ENCODE results near the gene METTL23.

The METTL23 gene

GRCh38 chr17:76775021-76775600 lies 48.5 kb downstream of the METTL23 start:
- DNase-seq = no peak

GRCh38 chr17:76781056-76781982 lies 54.7 kb downstream of the METTL23 start:
- DNase-seq = no peak

GRCh38 chr17:76783146-76783545 lies 56.5 kb downstream of the METTL23 start:
- DNase-seq = no peak

All from COR-L47 (cell line).